ENCODE measurements around the gene BORCS6. TPM values are rescaled to one million over a fixed set of nuclear protein-coding genes. Genes with fewer than 3 reads are reported as not detected.
A peak's percentile ranks its signal among the peaks of the same experiment; 100 is the strongest.

The BORCS6 gene
- total and polyA plus RNA-seq, 2 of the 13 experiments (the other 11 are each of a cell fraction or from before 2014, with no cell fraction given): 2.0 to 5.1 TPM

DNA sequence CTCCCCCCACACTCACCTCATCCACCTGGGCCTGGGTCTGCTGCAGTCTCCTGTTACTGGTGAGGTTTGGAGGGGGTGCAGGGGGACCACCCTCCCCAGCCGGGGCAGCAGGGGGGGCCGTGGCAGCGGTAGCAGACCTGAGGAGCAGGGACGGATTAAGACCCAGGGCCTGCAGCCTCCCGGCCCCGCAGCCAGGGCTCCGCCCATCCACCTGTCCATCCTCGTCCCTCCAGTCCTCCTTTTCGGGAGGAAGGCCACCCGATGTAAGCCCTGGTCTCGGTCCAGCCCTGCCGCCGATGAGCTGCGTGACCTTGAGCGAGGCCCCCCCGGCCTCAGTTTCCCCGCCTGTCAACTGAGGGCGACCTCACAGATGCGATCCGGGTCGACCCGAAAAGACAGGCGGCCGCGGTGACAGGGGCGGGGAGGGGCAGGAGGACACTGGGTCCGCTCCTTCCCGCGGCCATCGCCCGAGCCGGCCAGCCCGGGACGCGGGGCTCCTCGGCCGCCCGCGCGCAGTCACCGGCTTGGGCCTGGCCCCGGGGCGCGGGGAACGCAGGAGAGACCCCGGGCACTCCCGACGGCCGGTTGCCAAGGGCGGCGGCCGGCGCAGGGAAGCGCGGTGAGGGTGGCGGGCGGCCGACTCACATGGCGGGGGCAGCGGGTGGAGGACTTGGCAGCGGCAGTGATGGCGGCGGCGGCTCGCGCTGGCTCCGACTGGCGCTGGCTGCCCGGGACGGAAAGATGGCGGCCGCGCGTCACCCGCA, 27.6 kb downstream of the BORCS6 start, which contains the start of gene VAMP2 (continued):
- TF ChIP-seq ARID4A (CRISPR knock-in tag; IDR thresholded peaks at IDR 0.05; ENCODE audit: borderline replicate concordance): peak; percentile 60
- TF ChIP-seq ZNF431 (CRISPR knock-in tag; IDR thresholded peaks at IDR 0.05; ENCODE audit: borderline replicate concordance, low read depth): 0 out of 2 replicates have a peak, but pooled peaks have one; percentile 30
- TF ChIP-seq AKAP8 (CRISPR knock-in tag; IDR thresholded peaks at IDR 0.05): peak; percentile 49; the same call in 1 of the 2 replicates
- no peak for TF ChIP-seq TIGD3 (CRISPR knock-in tag; IDR thresholded peaks at IDR 0.05; ENCODE audit: borderline replicate concordance)
- TF ChIP-seq POLR2G (IDR thresholded peaks at IDR 0.05; ENCODE audit: low read depth, low read length): peak; percentile 58
- no peak for TF ChIP-seq SKI (IDR thresholded peaks at IDR 0.05; ENCODE audit: partially characterized antibody)
- TF ChIP-seq MEIS2 (CRISPR knock-in tag; IDR thresholded peaks at IDR 0.05): 0 out of 2 replicates have a peak, but pooled peaks have one; percentile 17
- TF ChIP-seq BRD4 (CRISPR knock-in tag; IDR thresholded peaks at IDR 0.05): 0 out of 2 replicates have a peak, but pooled peaks have one; percentile 15
- TF ChIP-seq ZNF891 (CRISPR knock-in tag; IDR thresholded peaks at IDR 0.05): peak; percentile 18; the same call in 1 of the 2 replicates
- TF ChIP-seq POLR2AphosphoS5 (IDR thresholded peaks at IDR 0.05; ENCODE audit: low read depth, low read length): peak; percentile 39; the same call in 1 of the 2 replicates
- peak; percentile 27 for TF ChIP-seq ZNF407 (CRISPR knock-in tag; IDR thresholded peaks at IDR 0.05; ENCODE audit: not compliant biosample characterization)
- peak; percentile 85 for TF ChIP-seq ZNF563 (CRISPR knock-in tag; IDR thresholded peaks at IDR 0.05)
- peak; percentile 65; the same call in 1 of the 2 replicates for TF ChIP-seq ZNF274 (CRISPR knock-in tag; IDR thresholded peaks at IDR 0.05)
- peak; percentile 32; the same call in 1 of the 2 replicates for TF ChIP-seq KDM5A (IDR thresholded peaks at IDR 0.05; ENCODE audit: borderline replicate concordance, low read length)

Data from HepG2 (cell line).